HL-60 (cell line): ENCODE results near the gene SYTL3.

Experiments
- CTCF ChIP-seq: IDR thresholded peaks from one replicate; pipeline ENCODE4 v1.5.1; 2011; ENCODE audit warnings: low read length, control low read depth, inconsistent platforms; ENCODE audit not compliant: insufficient read depth
- POLR2AphosphoS5 ChIP-seq: IDR thresholded peaks from 2 replicates; pipeline ENCODE4 v1.6.1; 2012; ENCODE audit warnings: low read depth

GRCh38 chr6:158611039-158611438, 38.8 kb upstream of the SYTL3 start:
- TF ChIP-seq CTCF (no peak), POLR2AphosphoS5 (no peak)
